Prostate gland (tissue), 2 donors: ENCODE measurements around the gene GAB4.

Experiments used
- POLR2AphosphoS5 ChIP-seq: sonication (generic); formaldehyde crosslinking; IDR thresholded peaks from one replicate; pipeline ENCODE4 v1.6.1; 2017; ENCODE audit warnings: antibody characterized with exemption
- TF ChIP-seq, protein P1 (sequence below), 4 experiments: fragments of 200-600 bp in 2 of 4; fragments of 450-650 bp in 2 of 4; sonication (generic) in 2 of 4; IDR thresholded peaks; 1 replicate in 3 of 4; 2 replicates in 1 of 4; pipeline ENCODE4 v1.5.1; 2016 to 2019; ENCODE audit warnings: antibody characterized with exemption in 4 of 4, mild to moderate bottlenecking in 2 of 4, moderate library complexity in 2 of 4

- TF ChIP-seq, protein P1, sequence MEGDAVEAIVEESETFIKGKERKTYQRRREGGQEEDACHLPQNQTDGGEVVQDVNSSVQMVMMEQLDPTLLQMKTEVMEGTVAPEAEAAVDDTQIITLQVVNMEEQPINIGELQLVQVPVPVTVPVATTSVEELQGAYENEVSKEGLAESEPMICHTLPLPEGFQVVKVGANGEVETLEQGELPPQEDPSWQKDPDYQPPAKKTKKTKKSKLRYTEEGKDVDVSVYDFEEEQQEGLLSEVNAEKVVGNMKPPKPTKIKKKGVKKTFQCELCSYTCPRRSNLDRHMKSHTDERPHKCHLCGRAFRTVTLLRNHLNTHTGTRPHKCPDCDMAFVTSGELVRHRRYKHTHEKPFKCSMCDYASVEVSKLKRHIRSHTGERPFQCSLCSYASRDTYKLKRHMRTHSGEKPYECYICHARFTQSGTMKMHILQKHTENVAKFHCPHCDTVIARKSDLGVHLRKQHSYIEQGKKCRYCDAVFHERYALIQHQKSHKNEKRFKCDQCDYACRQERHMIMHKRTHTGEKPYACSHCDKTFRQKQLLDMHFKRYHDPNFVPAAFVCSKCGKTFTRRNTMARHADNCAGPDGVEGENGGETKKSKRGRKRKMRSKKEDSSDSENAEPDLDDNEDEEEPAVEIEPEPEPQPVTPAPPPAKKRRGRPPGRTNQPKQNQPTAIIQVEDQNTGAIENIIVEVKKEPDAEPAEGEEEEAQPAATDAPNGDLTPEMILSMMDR (IDR thresholded peaks at IDR 0.05): no peak
- no peak for TF ChIP-seq POLR2AphosphoS5
Measured at GRCh38 chr22:16989915-16990314, 18.1 kb downstream of the GAB4 start.
